Loucy (cell line): ENCODE results near the gene NAV2.

Source experiments
- EZH2phosphoT487 ChIP-seq: fragments of 200-600 bp; IDR thresholded peaks from 2 replicates; pipeline ENCODE4 v1.6.1; 2018; ENCODE audit warnings: antibody characterized with exemption, mild to moderate bottlenecking, moderate library complexity, borderline replicate concordance
- TF ChIP-seq, protein P1 (sequence below): fragments of 200-600 bp; sonication (generic); conservative IDR thresholded peaks from 2 replicates; pipeline ENCODE4 v1.5.1; 2014; ENCODE audit warnings: mild to moderate bottlenecking, antibody characterized with exemption, low read length

DNA sequence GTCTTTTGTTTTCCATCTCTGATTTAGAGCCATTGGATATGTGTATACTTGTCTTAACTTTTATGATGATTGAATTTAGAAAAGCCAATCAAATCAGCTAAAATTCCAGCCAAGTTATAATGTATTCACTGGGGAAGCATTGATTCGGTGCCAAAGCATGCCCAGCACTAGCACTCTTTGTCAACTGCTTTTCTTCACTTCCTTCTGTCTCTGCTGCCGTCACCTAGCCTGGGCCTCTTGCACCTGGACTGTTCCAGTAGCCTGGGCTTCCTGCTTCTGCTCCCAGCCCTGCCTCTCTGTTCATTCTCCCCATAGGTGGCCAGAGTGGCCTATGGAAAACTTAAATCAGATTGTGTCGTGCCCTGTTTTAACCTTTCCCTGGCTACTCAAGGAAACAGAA is 80.7 kb downstream of the NAV2 start:
- TF ChIP-seq, protein P1, sequence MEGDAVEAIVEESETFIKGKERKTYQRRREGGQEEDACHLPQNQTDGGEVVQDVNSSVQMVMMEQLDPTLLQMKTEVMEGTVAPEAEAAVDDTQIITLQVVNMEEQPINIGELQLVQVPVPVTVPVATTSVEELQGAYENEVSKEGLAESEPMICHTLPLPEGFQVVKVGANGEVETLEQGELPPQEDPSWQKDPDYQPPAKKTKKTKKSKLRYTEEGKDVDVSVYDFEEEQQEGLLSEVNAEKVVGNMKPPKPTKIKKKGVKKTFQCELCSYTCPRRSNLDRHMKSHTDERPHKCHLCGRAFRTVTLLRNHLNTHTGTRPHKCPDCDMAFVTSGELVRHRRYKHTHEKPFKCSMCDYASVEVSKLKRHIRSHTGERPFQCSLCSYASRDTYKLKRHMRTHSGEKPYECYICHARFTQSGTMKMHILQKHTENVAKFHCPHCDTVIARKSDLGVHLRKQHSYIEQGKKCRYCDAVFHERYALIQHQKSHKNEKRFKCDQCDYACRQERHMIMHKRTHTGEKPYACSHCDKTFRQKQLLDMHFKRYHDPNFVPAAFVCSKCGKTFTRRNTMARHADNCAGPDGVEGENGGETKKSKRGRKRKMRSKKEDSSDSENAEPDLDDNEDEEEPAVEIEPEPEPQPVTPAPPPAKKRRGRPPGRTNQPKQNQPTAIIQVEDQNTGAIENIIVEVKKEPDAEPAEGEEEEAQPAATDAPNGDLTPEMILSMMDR = no peak
- no peak for TF ChIP-seq EZH2phosphoT487
